GM19099 (cell line): ENCODE results near the gene ABTB1.

Experiments
- POLR2A ChIP-seq: IDR thresholded peaks from 3 replicates; pipeline ENCODE4 v1.6.1; 2011; ENCODE audit warnings: low read depth; ENCODE audit not compliant: insufficient read length; ENCODE audit errors: extremely low read depth

The ABTB1 gene

GRCh38 chr3:127665165-127665564 lies 7.6 kb upstream of the ABTB1 start:
- TF ChIP-seq POLR2A: no peak

- no peak for TF ChIP-seq POLR2A
Observed at GRCh38 chr3:127665586-127665985, 7.2 kb upstream of the ABTB1 start.

- no peak for TF ChIP-seq POLR2A
Observed at GRCh38 chr3:127666676-127667075, 6.1 kb upstream of the ABTB1 start.

DNA sequence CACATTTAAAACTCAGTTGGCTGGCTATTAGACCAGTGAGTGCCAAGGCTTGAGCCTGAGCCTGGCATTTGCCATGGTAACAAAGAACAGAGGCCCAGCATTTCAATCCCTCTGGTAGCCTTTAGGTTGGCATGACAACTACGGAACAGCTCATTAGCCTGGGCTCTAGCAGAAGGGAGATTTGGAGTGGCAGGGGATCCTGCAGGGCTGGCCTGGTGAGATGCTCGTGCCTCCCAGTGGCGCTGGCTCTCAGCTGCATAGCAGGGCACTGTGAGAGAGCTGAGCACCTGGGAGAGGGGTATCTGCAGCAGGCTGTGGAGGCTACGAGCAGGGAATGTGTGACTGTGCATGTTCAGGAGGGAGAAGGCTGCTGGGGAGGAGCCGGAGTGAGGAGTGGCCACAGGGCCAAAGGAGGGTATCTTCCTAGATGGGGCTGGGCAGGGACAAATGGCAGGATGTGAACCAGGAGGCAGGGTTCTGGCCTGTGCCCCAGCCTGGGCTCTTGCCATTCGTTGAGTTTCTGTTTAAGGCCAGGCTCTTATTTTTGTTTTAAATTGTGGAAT lies 5.6 kb upstream of the ABTB1 start:
- TF ChIP-seq POLR2A: no peak

DNA sequence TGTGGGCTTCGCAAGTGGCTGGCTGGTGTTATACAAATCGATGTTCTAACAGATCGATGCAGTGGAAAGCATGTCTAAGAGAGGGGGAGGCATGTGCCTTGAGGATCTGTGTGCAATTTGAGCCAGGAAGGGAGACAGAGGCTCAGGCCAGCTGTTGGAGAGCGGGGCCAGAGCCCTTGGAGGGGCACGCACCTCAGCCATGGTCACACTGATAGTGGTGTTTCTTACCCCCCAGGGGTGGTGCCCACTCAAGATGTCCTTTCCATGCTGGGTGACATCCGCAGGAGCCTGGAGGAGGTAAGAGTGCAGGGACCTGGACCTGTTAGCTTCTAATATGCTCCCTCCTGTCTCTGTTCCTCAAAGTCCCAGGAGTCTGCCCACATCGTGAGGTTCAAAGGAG lies 3.8 kb upstream of the ABTB1 start:
- no peak for TF ChIP-seq POLR2A

DNA sequence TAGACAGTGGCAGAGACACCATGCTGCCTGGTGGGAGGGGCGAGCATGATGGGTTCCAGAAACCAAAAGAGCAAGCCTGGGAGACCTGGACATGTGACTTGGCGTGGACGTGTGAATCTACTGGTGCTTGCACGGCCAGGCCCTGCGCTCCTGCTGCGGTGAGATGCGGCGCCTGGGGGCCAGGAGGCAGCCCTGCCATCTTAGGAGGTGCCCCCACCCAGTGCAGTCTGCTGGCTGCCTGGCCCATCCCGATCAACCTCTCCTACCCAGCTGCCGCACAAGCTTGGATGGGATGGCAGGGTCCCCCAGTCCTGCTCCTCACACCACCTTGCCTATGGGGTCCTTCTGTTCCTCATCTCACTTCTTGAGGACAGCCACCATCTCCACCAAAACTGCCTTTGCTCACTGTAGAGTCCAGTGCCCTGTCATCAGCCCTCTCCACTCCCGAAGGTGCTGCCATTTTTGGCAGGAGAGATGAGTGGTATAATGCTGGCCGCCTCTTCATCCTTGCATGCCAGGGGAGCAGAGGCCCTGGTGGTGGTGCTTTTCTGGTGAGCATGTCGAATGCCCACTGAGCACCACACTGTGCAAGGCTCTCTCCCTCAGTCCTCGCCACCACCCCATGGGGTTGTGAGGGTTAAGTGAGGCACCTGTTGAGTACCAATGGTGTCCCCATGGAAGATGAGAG lies 3.1 kb upstream of the ABTB1 start:
- no peak for TF ChIP-seq POLR2A

DNA sequence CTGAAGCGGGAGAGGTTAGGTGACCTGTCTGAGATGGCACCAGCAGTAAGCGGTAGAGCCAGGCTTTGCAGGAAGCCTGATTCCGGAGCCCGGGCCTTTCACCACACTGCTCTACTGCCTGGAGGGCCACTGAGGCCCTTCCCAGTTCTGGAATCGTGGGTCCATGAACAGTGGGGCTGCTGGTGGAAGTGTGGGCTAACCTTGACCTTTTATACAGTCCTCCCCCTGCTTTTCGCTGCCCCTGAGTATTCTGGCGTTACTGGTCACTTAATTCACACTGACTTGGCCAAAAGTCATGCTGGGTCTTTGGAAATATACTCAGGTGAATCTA lies 2.6 kb upstream of the ABTB1 start:
- TF ChIP-seq POLR2A: no peak

DNA sequence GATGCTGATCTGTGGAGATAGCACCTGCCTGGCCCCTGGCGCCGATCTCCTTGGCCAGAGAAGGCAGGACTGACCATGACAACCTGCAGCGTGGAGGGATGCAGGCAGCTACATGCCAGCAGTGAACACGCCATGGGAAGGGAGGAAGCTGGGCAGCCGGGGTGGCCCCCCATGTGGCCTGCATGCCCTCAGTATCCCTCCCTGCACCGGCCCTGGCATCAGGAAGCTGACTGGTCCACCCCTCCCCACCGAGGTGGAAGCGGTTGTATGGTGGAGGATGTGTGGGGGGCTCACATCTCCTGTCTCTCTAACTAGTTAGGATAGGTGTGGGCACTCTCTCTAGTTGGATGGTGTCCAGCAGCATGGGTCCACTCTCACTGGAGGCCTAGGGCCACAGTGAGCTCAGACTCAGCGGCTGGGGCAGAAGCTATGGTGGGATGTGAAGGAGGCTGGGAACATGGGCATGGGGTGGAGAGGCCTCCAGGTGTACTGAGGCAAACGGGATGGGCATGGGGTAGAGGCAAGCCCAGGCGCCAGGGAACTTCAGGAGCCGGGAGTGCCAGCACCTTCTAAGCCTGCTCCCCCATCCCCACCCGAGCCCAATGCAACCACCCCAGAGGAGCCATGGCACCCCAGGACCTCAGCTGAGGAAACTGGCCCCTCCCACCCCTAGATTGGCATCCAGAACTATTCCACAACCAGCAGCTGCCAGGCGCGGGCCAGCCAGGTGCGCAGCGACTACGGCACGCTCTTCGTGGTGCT lies 1.8 kb upstream of the ABTB1 start:
- TF ChIP-seq POLR2A: no peak

DNA sequence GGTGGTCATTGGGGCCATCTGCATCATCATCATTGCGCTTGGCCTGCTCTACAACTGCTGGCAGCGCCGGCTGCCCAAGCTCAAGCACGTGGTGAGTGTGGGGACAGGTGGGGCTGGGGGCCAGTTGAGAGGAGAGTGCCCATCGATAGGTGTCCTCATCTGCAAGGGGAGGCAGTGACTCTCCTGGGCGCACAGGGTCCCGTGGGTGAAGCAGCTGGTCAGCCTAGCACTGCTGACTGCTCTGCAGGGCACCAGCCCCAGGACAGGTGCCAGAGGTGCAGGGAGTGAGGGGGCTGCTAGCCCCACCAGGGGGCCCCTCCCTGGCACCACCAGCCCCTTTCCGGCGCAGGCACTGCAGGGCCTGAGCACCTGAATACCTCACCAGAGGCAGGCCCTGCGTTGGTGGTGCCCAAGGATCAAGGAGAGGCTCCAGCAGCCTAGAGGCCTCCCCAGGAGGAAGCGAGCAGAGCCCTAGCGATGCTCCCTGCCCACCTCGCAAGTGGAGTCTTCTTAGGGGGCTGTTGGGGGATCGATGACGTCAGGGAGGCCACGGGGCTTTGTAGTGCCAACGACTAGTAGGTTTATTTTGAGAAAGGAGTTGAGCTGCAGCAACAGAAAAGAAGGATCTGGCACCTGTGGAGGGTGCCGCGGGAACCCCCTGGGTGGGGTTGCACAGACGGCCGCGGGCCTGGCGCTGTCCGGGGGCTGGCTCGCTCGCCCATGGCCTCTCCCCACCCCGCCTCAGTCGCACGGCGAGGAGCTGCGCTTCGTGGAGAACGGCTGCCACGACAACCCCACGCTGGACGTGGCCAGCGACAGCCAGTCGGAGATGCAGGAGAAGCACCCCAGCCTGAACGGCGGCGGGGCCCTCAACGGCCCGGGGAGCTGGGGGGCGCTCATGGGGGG lies 976 bp upstream of the ABTB1 start:
- TF ChIP-seq POLR2A: no peak

DNA sequence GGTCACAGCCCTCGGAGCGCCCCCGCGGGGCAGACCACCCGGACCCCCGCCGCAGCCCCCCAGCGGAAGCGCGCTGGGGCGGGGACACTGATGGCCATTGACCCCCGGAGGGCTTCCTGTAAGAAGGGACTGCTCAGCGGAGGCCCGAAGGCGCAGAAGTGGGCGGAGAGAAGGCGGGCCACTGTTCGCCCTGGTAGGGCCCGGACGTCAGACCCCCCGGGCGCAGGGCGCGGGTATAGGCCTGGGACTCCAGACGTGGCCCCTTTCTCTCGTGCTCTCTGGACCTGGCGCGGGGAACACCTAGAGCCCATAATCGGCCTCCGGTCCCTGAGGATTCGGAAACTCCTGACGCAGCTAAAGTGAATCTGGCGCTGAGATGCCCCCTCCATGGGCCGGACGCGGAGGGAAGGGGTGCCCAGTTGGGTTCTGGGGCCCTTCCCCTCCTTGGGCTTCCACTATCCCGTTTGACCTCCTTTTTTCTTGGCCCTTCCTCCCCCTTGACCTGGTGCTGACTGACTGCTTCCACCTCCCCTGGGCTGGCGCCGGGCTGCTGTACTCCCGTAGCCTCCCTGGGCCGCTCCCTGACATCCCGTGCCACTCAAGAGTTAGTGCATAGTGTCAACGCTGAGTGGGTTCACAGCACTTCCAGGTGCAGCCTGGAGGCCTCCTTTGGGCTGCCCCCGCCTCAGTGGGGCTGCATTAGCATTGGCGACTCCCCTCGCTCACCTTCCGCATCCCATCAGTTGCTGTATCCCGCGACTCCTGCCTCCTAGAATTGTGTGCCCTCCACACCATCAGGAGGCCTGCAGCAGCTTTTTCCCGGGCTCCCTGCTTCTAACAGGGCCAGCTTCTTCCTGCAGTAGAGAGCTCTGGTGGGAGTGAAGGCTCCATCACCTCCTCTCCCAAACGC lies 694 bp downstream of the ABTB1 start:
- TF ChIP-seq POLR2A: no peak

DNA sequence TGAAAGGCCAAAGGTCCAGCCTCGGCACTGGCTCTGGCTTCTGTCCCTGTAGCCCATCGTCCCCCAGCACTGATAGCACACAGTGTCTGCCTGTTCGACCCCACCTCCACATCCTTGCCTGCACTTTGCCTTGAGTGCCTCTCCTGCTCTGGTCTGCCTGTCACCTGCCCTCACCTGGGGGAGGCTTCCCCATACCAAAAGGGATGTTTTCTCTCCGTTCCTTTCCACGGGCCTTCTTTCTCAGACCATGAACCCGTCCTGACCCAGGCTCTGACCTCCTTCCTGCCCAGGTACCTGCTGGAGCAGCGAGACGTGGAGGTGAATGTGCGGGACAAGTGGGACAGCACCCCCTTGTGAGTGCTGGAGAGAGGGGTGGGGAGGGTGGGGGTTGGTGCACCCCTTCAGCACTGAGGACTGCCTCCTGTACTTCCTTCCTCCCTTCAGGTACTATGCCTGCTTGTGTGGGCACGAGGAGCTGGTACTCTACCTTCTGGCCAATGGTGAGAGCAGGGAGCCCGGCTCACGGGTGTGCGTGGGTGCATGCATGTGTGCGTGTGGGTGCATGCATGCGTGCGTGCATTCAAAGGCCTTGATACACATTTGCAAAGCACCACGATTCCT lies 1.5 kb downstream of the ABTB1 start:
- TF ChIP-seq POLR2A: no peak

- TF ChIP-seq POLR2A: no peak
Observed at GRCh38 chr3:127674790-127675189, 2.0 kb downstream of the ABTB1 start.

GRCh38 chr3:127675651-127676391 lies 3.1 kb downstream of the ABTB1 start:
- no peak for TF ChIP-seq POLR2A
